Measurements from ENCODE around the gene RCE1. TPM values are rescaled to one million over a fixed set of nuclear protein-coding genes. Genes with fewer than 3 reads are reported as not detected.
A peak's percentile ranks its signal among the peaks of the same experiment; 100 is the strongest.

Gene RCE1
- total and polyA plus RNA-seq, 8 donors, result 8.2 to 19.0 (median 10.1) TPM

DNA sequence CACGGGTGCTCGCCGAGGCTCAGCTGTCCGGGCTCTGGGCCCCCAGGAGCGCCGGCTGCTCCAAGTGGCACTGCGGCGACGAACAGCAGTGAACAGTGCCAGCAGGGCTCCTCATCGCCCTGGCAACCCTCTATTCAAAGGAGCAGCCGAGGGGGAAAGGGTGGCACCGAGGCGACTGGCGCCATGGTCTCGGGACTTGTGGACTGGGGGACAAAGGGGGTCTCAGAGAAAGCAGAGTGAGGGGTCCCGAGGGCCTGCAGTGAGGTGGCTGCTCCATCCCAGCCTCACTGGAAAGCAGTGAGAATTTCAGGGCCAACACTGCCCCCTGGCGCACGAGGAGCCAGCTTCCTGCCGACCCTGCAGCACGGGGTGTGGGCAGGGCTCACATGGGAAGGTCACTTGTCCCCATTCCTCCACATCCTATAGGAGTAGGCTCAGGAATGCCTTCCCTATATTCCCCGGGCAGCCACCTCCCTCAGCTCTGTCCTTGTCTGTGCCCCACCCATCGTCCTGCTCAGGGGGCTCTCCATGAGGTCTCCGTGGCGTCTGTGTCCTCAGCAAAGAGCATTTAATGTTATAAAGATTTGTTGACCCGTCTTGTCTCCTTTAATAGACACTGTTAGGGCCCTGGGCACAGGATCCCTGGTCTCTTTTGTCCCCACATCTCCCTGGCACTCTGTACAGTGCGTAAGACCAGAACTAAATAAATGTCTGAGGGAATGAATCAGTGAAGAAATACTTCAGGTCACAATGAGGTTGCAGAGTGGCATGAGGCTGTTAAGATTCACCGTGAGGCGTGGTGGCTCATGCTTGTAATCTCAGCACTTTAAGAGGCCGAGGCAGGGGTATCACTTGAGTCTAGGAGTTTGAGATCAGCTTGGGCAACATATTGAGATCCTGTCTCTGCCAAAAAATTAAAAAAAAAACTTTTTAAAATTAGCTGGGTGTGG, 40.0 kb downstream of the RCE1 start:
- FAIRE-seq (no peak), ATAC-seq (peak; percentile 70 to 84 (median 82)), DNase-seq (peak; percentile 47 to 88 (median 70))
- WGBS, 2 donors, result 40 to 50% methylated on average over 29 of the region's 29 CpGs
- Histone ChIP-seq H3K36me3 (no peaks in the 10 kb centered on the region), H3K27me3 (no peaks in the 10 kb centered on the region), H3K9me3 (no peaks in the 10 kb centered on the region), H3K4me1 (peaks cover 0 to 3% (median 0%) of the 10 kb centered on the region in 3 donors), H3K4me3 (peak overlapping the region in 1 of 4 donors; percentile 13), H3K27ac (peak overlapping the region in 2 of 4 donors; percentile 5 to 28)
- TF ChIP-seq, protein P1, sequence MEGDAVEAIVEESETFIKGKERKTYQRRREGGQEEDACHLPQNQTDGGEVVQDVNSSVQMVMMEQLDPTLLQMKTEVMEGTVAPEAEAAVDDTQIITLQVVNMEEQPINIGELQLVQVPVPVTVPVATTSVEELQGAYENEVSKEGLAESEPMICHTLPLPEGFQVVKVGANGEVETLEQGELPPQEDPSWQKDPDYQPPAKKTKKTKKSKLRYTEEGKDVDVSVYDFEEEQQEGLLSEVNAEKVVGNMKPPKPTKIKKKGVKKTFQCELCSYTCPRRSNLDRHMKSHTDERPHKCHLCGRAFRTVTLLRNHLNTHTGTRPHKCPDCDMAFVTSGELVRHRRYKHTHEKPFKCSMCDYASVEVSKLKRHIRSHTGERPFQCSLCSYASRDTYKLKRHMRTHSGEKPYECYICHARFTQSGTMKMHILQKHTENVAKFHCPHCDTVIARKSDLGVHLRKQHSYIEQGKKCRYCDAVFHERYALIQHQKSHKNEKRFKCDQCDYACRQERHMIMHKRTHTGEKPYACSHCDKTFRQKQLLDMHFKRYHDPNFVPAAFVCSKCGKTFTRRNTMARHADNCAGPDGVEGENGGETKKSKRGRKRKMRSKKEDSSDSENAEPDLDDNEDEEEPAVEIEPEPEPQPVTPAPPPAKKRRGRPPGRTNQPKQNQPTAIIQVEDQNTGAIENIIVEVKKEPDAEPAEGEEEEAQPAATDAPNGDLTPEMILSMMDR (IDR thresholded peaks at IDR 0.05), result peak; percentile 36 to 51 (median 42)
- intact Hi-C loops (cut with DNase I), result no loop called here

DNA sequence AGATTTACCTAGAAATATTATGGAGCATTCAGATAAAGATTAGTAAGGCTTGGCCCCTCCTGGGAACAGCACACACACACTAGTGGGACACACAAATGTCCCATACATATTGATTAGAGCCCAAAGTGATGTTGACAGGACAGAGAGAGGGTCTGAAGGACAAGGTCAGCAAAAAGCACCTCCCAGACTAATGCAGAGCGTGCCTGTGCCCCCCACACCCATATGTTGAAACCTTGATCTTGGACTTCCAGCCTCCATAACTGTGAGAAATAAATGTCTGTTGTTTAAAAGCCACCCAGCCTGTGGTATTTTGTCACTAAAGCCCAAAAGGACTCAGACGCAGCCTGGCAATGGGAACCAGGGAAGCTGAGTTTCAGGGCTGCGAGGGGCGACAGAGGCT, 41.2 kb downstream of the RCE1 start:
- FAIRE-seq, result no peak
- Histone ChIP-seq H3K27ac (no peak overlapping the region), H3K36me3 (no peaks in the 10 kb centered on the region), H3K27me3 (no peaks in the 10 kb centered on the region), H3K4me1 (peaks cover 0 to 3% (median 0%) of the 10 kb centered on the region in 3 donors), H3K4me3 (no peak overlapping the region), H3K9me3 (no peaks in the 10 kb centered on the region)
- TF ChIP-seq, protein P1 (IDR thresholded peaks at IDR 0.05), result no peak
- 96 to 98% methylated on average over 4 of the region's 4 CpGs for WGBS, 2 donors
- DNase-seq, result no peak
- intact Hi-C loops (cut with DNase I), result no loop called here
- ATAC-seq, result no peak

DNA sequence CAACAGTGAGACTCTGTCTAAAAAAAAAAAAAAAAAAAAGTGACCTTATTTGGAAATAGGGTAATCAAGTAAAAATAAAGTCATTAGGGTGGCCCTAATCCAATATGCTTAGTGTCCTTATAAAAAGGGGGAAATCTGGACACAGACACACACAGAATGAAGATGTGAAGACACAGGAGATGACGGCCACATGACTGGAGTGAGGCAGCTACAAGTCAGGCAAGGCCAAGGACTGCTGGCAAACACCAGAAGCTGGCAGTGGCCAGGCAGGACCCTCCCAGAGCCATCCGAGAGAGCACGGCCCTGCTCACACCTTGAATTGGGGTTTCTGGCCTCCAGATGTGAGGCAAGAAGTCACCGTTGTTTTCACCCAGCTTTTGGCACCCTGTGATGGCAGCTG, 42.2 kb downstream of the RCE1 start:
- DNase-seq, result peak in 1 of 6 donors; percentile 23
- ATAC-seq, result no peak
- no peaks in the 10 kb centered on the region for H3K36me3 ChIP-seq
- no peak overlapping the region for H3K4me3 ChIP-seq
- FAIRE-seq, result no peak
- H3K4me1 ChIP-seq, result peaks cover 0 to 3% (median 0%) of the 10 kb centered on the region in 3 donors
- WGBS, 2 donors, result 82% methylated on average over 4 of the region's 4 CpGs
- H3K27me3 ChIP-seq, result no peaks in the 10 kb centered on the region
- intact Hi-C loops (cut with DNase I), result no loop called here
- no peak overlapping the region for H3K27ac ChIP-seq
- H3K9me3 ChIP-seq, result no peaks in the 10 kb centered on the region
- TF ChIP-seq, protein P1 (IDR thresholded peaks at IDR 0.05), result no peak

DNA sequence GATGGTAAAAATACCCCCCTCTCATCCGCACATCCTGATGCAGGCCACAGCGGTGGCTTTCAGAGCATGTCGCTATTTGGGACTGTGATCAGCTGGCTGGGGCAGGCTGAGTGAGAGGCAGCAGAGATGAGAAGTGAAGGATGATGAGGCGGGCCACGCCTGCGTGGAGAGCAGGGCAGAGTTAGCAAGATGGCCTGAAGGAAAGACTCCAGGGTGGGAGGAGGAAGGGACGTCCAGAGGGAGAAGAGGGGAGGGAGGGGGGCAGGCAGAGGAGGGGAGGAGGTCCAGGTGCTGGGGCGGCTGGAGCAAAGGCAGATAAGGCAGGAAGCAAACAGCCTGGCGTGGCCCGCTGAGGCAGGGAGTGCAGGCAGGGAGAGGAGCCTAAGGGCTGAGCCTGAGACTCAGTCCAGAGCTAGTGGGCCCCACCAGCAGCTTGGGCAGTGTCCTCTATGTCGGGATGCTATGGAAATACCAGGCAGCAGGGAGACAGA, 42.8 kb downstream of the RCE1 start:
- intact Hi-C loops (cut with DNase I), result no loop called here
- peaks cover 0 to under 1% (median 0%) of the 10 kb centered on the region in 3 donors for H3K4me1 ChIP-seq
- ATAC-seq (no peak), FAIRE-seq (no peak), DNase-seq (peak in 1 of 6 donors; percentile 32)
- no peaks in the 10 kb centered on the region for H3K36me3 ChIP-seq
- 63 to 74% methylated on average over 11 of the region's 11 CpGs for WGBS, 2 donors
- no peaks in the 10 kb centered on the region for H3K27me3 ChIP-seq
- no peak overlapping the region for H3K4me3 ChIP-seq
- TF ChIP-seq, protein P1 (IDR thresholded peaks at IDR 0.05), result no peak
- H3K9me3 ChIP-seq, result no peaks in the 10 kb centered on the region
- no peak overlapping the region for H3K27ac ChIP-seq

Data from pancreas (tissue), 10 donors.